CD4-positive, alpha-beta T cell treated with Interleukin-17A for 1 hour (primary cell): ENCODE results near the gene SP7.
A peak's percentile ranks its signal among the peaks of the same experiment; 100 is the strongest.
"Not testable (repeated sequence)": the region's sequence is repeated elsewhere in the genome, so short reads cannot be mapped to it uniquely, and the experiment has no call there.

ENCODE experiments used
- DNase-seq: peaks from one replicate; pipeline ENCODE4 v3.0.0-alpha.2; 2020

Gene SP7

GRCh38 chr12:53336181-53336681 is at the start of gene SP7:
Gene SP7 (minus strand): TSS chr12:53336354. CDS start chr12:53335646, 708 bp downstream.
- DNase-seq: no peak

GRCh38 chr12:53383258-53383657 is 47.1 kb upstream of the SP7 start:
- no peak for DNase-seq

- peak; percentile 72 for DNase-seq
Observed at GRCh38 chr12:53381731-53382630, 45.8 kb upstream of the SP7 start.

GRCh38 chr12:53380794-53381730 is 44.9 kb upstream of the SP7 start:
- DNase-seq: no peak

GRCh38 chr12:53380104-53380793 is 44.1 kb upstream of the SP7 start, which contains the start of gene SP1:
Gene SP1 (plus strand): TSS chr12:53380176. CDS start chr12:53380292, 116 bp downstream.
- DNase-seq: peak; percentile 91

- DNase-seq: peak; percentile 100
Observed at GRCh38 chr12:53379389-53380103, 43.4 kb upstream of the SP7 start.

- DNase-seq: no peak
Observed at GRCh38 chr12:53378724-53379388, 42.7 kb upstream of the SP7 start.

- no peak for DNase-seq
Observed at GRCh38 chr12:53378222-53378621, 42.1 kb upstream of the SP7 start.

GRCh38 chr12:53376747-53377146 is 40.6 kb upstream of the SP7 start:
- DNase-seq: no peak

GRCh38 chr12:53374277-53374676 is 38.1 kb upstream of the SP7 start:
- DNase-seq: not testable (repeated sequence)

- DNase-seq: not testable (repeated sequence)
Observed at GRCh38 chr12:53373554-53374133, 37.5 kb upstream of the SP7 start.

GRCh38 chr12:53365245-53365904 is 29.2 kb upstream of the SP7 start:
- DNase-seq: no peak

- not testable (repeated sequence) for DNase-seq
Observed at GRCh38 chr12:53361638-53362037, 25.5 kb upstream of the SP7 start.

GRCh38 chr12:53358836-53359419 is 22.8 kb upstream of the SP7 start:
- no peak for DNase-seq

GRCh38 chr12:53355121-53355520 is 19.0 kb upstream of the SP7 start:
- no peak for DNase-seq

GRCh38 chr12:53353257-53353655 is 17.1 kb upstream of the SP7 start:
- DNase-seq: no peak

- peak; percentile 91 for DNase-seq
Observed at GRCh38 chr12:53352331-53353256, 16.4 kb upstream of the SP7 start.

- DNase-seq: no peak
Observed at GRCh38 chr12:53347905-53348304, 11.8 kb upstream of the SP7 start.

- DNase-seq: no peak
Observed at GRCh38 chr12:53346491-53346890, 10.3 kb upstream of the SP7 start.
